ENCODE measurements around the gene STK40.

STK40 gene

DNA sequence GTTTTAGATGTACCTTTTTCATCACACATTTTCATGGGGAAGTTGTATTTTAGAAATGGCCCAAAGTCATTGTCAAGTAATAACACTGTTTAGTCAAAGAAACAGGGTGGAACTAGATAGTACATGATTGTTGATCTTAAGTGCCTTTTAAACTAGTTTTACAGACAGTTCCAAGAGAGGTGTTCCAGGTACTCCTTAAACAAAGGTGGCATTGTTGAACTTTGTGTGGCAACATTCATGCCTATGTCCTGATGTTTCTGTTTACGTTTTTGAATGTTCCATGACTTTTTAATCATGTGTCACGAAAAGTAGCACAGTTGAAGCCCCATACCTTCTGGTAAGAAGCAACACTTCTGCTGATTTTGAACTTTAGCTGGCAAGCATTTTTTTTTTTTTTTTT lies 88.7 kb downstream of the STK40 start:
- H3K27ac ChIP-seq: no peak overlapping the region
- H3K9ac ChIP-seq: no peak overlapping the region
- H3K4me1 ChIP-seq: peaks cover 0 to 39% (median 21%) of the 10 kb centered on the region in 10 experiments; a peak in 15 of 20 replicates
- TF ChIP-seq Cebpa-rat (IDR thresholded peaks at IDR 0.05): no peak
- no peaks in the 10 kb centered on the region for H3K27me3 ChIP-seq
- no peak overlapping the region for H3K4me2 ChIP-seq
- no peaks in the 10 kb centered on the region for H3K9me3 ChIP-seq (replicated peaks in 1 of 11)
- H3K36me3 ChIP-seq: peaks cover 97 to 100% (median 100%) of the 10 kb centered on the region in 11 experiments
- H4K20me1 ChIP-seq: peaks cover 4 to 82% (median 55%) of the 10 kb centered on the region in 11 experiments; a peak in 19 of 22 replicates
- H3K4me3 ChIP-seq: no peak overlapping the region

DNA sequence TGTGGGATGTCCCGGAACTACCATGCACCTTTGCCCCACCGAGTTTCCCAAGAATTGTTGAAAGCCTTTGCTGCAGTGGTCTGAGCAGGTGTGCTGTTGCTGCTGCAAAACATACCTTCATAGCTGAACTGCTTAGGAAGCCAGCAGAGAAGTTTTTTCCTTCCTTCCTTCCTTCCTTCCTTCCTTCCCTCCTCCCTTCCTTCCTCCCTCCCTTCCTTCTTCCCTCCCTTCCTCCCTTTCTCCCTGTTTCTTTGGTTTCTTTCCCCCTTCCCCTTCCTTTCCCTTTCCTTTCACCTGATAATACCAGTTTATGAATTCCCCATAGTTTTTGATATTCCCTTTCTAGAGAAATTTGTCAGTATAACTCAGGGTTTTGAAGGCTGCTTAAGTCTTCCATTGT lies 90.3 kb downstream of the STK40 start:
- TF ChIP-seq Cebpa-rat (IDR thresholded peaks at IDR 0.05): no peak
- H3K9me3 ChIP-seq (replicated peaks in 1 of 11): no peaks in the 10 kb centered on the region
- no peaks in the 10 kb centered on the region for H3K27me3 ChIP-seq
- H4K20me1 ChIP-seq: peaks cover 0 to 82% (median 53%) of the 10 kb centered on the region in 11 experiments; a peak in 18 of 22 replicates
- peaks cover 0 to 23% (median 19%) of the 10 kb centered on the region in 10 experiments; a peak in 15 of 20 replicates for H3K4me1 ChIP-seq
- no peak overlapping the region; a peak in 1 of 22 replicates for H3K4me2 ChIP-seq
- H3K36me3 ChIP-seq: peaks cover 97 to 100% (median 100%) of the 10 kb centered on the region in 11 experiments
- H3K4me3 ChIP-seq: no peak overlapping the region
- no peak overlapping the region for H3K27ac ChIP-seq
- H3K9ac ChIP-seq: no peak overlapping the region
